ENCODE results near the gene UBR4.

- TF ChIP-seq, protein P1, sequence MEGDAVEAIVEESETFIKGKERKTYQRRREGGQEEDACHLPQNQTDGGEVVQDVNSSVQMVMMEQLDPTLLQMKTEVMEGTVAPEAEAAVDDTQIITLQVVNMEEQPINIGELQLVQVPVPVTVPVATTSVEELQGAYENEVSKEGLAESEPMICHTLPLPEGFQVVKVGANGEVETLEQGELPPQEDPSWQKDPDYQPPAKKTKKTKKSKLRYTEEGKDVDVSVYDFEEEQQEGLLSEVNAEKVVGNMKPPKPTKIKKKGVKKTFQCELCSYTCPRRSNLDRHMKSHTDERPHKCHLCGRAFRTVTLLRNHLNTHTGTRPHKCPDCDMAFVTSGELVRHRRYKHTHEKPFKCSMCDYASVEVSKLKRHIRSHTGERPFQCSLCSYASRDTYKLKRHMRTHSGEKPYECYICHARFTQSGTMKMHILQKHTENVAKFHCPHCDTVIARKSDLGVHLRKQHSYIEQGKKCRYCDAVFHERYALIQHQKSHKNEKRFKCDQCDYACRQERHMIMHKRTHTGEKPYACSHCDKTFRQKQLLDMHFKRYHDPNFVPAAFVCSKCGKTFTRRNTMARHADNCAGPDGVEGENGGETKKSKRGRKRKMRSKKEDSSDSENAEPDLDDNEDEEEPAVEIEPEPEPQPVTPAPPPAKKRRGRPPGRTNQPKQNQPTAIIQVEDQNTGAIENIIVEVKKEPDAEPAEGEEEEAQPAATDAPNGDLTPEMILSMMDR (IDR thresholded peaks at IDR 0.05; ENCODE audit: poor library complexity): no peak
- no peak for TF ChIP-seq EZH2 (IDR thresholded peaks at IDR 0.05; ENCODE audit: borderline replicate concordance)
These were observed 10.2 kb upstream of the UBR4 start for GRCh38 chr1:19220080-19220846.
